Measurements from ENCODE around the gene ZSWIM6. TPM values are rescaled to one million over a fixed set of nuclear protein-coding genes. Genes with fewer than 3 reads are reported as not detected.

Gene ZSWIM6
- total RNA-seq, 4 donors from 2014 or later = 7.8 to 25.5 (median 21.0) TPM

DNA sequence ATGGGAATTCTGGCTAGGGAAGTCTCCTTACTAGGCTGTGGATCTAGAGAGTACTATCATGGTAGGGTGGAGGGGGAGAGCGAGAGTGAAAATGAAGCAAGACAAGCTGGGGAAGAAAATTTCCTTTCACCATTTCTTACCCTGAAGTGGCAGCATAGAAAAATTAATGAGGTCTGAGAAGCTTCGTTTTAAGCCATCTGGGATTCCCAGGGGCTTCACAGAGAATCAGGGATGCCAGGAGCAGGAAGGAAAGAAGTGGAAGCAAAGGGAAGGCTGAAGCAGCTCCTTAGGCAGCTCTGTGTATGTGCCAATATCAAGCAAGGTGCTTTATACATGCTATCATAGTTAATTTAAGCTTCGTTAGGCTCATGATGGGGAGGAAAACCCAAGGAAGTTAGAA lies 169.9 kb downstream of the ZSWIM6 start:
- intact Hi-C loops (cut with DNase I; ENCODE audit: low total_unique reads) (no loop called here), in situ Hi-C loops (cut with MboI; ENCODE audit: low pct_ligation_motif_present in 1 of 4, low pct_unique_long_range_greater_than_20kb in 1 of 4, low sequenced_read_pairs in 3 of 4) (no loop called here)
- TF ChIP-seq, protein P1, sequence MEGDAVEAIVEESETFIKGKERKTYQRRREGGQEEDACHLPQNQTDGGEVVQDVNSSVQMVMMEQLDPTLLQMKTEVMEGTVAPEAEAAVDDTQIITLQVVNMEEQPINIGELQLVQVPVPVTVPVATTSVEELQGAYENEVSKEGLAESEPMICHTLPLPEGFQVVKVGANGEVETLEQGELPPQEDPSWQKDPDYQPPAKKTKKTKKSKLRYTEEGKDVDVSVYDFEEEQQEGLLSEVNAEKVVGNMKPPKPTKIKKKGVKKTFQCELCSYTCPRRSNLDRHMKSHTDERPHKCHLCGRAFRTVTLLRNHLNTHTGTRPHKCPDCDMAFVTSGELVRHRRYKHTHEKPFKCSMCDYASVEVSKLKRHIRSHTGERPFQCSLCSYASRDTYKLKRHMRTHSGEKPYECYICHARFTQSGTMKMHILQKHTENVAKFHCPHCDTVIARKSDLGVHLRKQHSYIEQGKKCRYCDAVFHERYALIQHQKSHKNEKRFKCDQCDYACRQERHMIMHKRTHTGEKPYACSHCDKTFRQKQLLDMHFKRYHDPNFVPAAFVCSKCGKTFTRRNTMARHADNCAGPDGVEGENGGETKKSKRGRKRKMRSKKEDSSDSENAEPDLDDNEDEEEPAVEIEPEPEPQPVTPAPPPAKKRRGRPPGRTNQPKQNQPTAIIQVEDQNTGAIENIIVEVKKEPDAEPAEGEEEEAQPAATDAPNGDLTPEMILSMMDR (IDR thresholded peaks at IDR 0.05) = no peak
- TF ChIP-seq POLR2AphosphoS5 (IDR thresholded peaks at IDR 0.05) (no peak), EP300 (IDR thresholded peaks at IDR 0.05; ENCODE audit: low read depth) (no peak), POLR2A (IDR thresholded peaks at IDR 0.05) (no peak)

DNA sequence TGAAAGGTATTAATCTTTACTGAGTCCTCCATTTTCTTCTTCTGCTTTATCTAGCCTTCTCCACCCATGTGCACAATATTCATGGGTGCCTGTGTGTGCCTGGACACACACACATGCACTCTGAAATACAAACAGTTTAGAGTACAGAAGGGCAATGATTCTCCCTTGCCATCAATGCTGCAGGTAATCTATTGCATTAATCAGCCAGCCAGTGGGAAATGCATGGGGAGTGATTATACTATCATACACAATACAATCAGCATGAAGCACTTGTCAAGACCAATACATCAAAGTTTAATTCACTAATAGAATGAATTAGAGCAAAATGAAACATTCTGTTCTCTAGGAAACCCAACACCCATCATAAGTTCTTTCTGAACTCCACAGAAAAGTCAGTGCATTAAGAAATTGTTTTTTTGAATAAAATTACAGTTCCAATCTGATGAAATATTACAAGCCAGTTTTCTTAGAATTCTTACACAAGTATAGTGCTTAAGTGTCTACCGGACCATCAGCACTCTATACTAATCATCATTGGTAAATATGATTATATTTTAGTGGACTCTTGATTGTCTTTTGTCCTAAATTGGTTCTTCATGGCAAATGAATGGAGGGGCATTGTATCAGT lies 172.2 kb downstream of the ZSWIM6 start:
- DNase-seq = no peak
- TF ChIP-seq POLR2AphosphoS5 (IDR thresholded peaks at IDR 0.05) (no peak), EP300 (IDR thresholded peaks at IDR 0.05; ENCODE audit: low read depth) (no peak), POLR2A (IDR thresholded peaks at IDR 0.05) (no peak)
- TF ChIP-seq, protein P1 (IDR thresholded peaks at IDR 0.05) = no peak
- 87 to 94% methylated on average over 1 of the region's 1 CpG for WGBS, 2 donors (ENCODE audit: low coverage in 1 of 2)
- intact Hi-C loops (cut with DNase I; ENCODE audit: low total_unique reads) = no loop called here
- Histone ChIP-seq H3K27ac (no peak overlapping the region), H3K27me3 (no peaks in the 10 kb centered on the region), H3K4me1 (peaks cover 0 to 13% (median 0%) of the 10 kb centered on the region in 4 donors), H3K4me3 (no peak overlapping the region), H3K9me3 (no peaks in the 10 kb centered on the region), H3K36me3 (no peaks in the 10 kb centered on the region)
- in situ Hi-C loops (cut with MboI; ENCODE audit: low pct_ligation_motif_present in 1 of 4, low pct_unique_long_range_greater_than_20kb in 1 of 4, low sequenced_read_pairs in 3 of 4) = no loop called here

More for the DNA sequence above, 169.9 kb downstream of the ZSWIM6 start:
- Histone ChIP-seq H3K4me3 (no peak overlapping the region), H3K27ac (no peak overlapping the region), H3K27me3 (no peaks in the 10 kb centered on the region), H3K9me3 (no peaks in the 10 kb centered on the region), H3K4me1 (peaks cover 0 to 11% (median 0%) of the 10 kb centered on the region in 4 donors), H3K36me3 (no peaks in the 10 kb centered on the region)
- no peak for DNase-seq
- 94% methylated on average over 2 to 3 of the region's 3 CpGs for WGBS, 2 donors (ENCODE audit: low coverage in 1 of 2)

DNA sequence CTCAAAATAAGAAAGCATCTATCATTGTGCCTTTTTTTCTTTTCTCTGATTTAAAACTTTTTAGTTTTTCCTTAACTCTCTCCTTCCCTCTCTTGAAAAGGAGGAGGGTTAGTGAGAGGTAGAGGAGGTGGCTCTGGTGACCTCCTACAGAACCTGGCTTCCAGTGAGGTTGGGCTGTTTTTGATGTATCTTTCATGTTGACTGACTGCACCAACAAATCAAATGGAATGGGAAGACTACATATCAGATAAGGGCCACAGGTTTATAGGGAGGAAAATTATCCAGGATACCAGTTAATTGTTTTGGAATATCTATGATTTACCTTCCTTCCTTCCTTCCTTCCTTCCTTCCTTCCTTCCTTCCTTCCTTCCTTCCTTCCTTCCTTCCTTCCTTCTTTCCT lies 173.2 kb downstream of the ZSWIM6 start:
- no peak for DNase-seq
- peaks cover 0 to 3% (median 0%) of the 10 kb centered on the region in 4 donors for H3K36me3 ChIP-seq
- in situ Hi-C loops (cut with MboI; ENCODE audit: low pct_ligation_motif_present in 1 of 4, low pct_unique_long_range_greater_than_20kb in 1 of 4, low sequenced_read_pairs in 3 of 4) = no loop called here

DNA sequence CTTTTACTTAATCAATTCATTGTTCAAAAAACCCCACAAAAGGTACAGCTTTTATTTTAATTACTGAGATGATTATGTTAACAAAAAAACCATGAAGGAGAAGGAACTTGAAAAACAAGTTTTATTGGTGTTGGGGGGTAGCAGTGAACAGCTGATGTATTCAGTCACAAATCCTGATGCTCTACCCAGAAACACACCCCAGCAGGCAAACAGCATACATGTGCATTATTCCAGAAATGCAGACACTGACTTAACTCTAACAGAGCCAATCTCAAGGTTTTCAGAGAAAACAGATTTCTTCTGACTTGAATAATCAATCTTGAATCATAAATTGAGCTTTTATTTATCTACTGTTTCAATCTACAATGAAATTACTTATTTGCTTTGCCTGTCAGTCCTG lies 175.2 kb downstream of the ZSWIM6 start:
- H3K27me3 ChIP-seq = no peaks in the 10 kb centered on the region
- TF ChIP-seq POLR2A (IDR thresholded peaks at IDR 0.05) (no peak), EP300 (IDR thresholded peaks at IDR 0.05; ENCODE audit: low read depth) (no peak), POLR2AphosphoS5 (IDR thresholded peaks at IDR 0.05) (no peak)
- TF ChIP-seq, protein P1 (IDR thresholded peaks at IDR 0.05) = no peak
- in situ Hi-C loops (cut with MboI; ENCODE audit: low pct_ligation_motif_present in 1 of 4, low pct_unique_long_range_greater_than_20kb in 1 of 4, low sequenced_read_pairs in 3 of 4) = no loop called here
- no peak for DNase-seq
- no peak overlapping the region for H3K27ac ChIP-seq
- peaks cover 0 to 3% (median 0%) of the 10 kb centered on the region in 4 donors for H3K36me3 ChIP-seq
- H3K4me3 ChIP-seq = no peak overlapping the region
- H3K4me1 ChIP-seq = peaks cover 0 to 6% (median 0%) of the 10 kb centered on the region in 4 donors
- intact Hi-C loops (cut with DNase I; ENCODE audit: low total_unique reads) = no loop called here
- H3K9me3 ChIP-seq = no peaks in the 10 kb centered on the region

More for the DNA sequence above, 173.2 kb downstream of the ZSWIM6 start:
- Histone ChIP-seq H3K27ac (no peak overlapping the region), H3K4me1 (peaks cover 0 to 13% (median 0%) of the 10 kb centered on the region in 4 donors), H3K4me3 (no peak overlapping the region), H3K27me3 (no peaks in the 10 kb centered on the region), H3K9me3 (no peaks in the 10 kb centered on the region)
- TF ChIP-seq POLR2A (IDR thresholded peaks at IDR 0.05) = no peak
- no peak for TF ChIP-seq POLR2AphosphoS5 (IDR thresholded peaks at IDR 0.05)
- TF ChIP-seq, protein P1 (IDR thresholded peaks at IDR 0.05) = no peak
- no peak for TF ChIP-seq EP300 (IDR thresholded peaks at IDR 0.05; ENCODE audit: low read depth)
- intact Hi-C loops (cut with DNase I; ENCODE audit: low total_unique reads) = no loop called here

All from transverse colon (tissue), 4 donors.